ENCODE measurements around the gene NFIA. TPM values are rescaled to one million over a fixed set of nuclear protein-coding genes. Genes with fewer than 3 reads are reported as not detected.
A peak's percentile ranks its signal among the peaks of the same experiment; 100 is the strongest.
"Not testable (repeated sequence)": the region's sequence is repeated elsewhere in the genome, so short reads cannot be mapped to it uniquely, and the experiment has no call there.

The NFIA gene
- total RNA-seq, 2 donors from 2014 or later = 0.88 to 3.1 TPM

GRCh38 chr1:61266738-61267137, 184.4 kb downstream of the NFIA start:
- ATAC-seq (no peak), DNase-seq (ENCODE audit: low spot score in 2 of 2) (no peak)
- Mint-ChIP-seq H3K27ac (no peak overlapping the region), H3K9me3 (no peaks in the 10 kb centered on the region), H3K36me3 (no peaks in the 10 kb centered on the region)

- H3K9me3 Mint-ChIP-seq = no peaks in the 10 kb centered on the region
- ATAC-seq (no peak), DNase-seq (ENCODE audit: low spot score in 2 of 2) (no peak)
- H3K27ac Mint-ChIP-seq = no peak overlapping the region
- H3K36me3 Mint-ChIP-seq = no peaks in the 10 kb centered on the region
These were observed 186.3 kb downstream of the NFIA start for GRCh38 chr1:61268546-61269240.

GRCh38 chr1:61269602-61270001, 187.2 kb downstream of the NFIA start:
- ATAC-seq (no peak), DNase-seq (ENCODE audit: low spot score in 2 of 2) (no peak)
- Mint-ChIP-seq H3K36me3 (no peaks in the 10 kb centered on the region), H3K9me3 (no peaks in the 10 kb centered on the region), H3K27ac (no peak overlapping the region)

GRCh38 chr1:61270107-61270506, 187.7 kb downstream of the NFIA start:
- no peaks in the 10 kb centered on the region for H3K9me3 Mint-ChIP-seq
- ATAC-seq (no peak), DNase-seq (ENCODE audit: low spot score in 2 of 2) (no peak)
- H3K27ac Mint-ChIP-seq = peak overlapping the region; percentile 49 to 87
- H3K36me3 Mint-ChIP-seq = no peaks in the 10 kb centered on the region

- peak in 1 of 2 donors; percentile 19 for DNase-seq (ENCODE audit: low spot score in 2 of 2)
- no peaks in the 10 kb centered on the region for H3K36me3 Mint-ChIP-seq
- H3K27ac Mint-ChIP-seq = peak overlapping the region; percentile 49 to 87
- ATAC-seq = peak; percentile 82 to 92
- H3K9me3 Mint-ChIP-seq = no peaks in the 10 kb centered on the region
These were observed 188.5 kb downstream of the NFIA start for GRCh38 chr1:61270761-61271411.

GRCh38 chr1:61271412-61271789, 189.0 kb downstream of the NFIA start:
- peak in 1 of 2 donors; percentile 25 for ATAC-seq
- H3K9me3 Mint-ChIP-seq = no peaks in the 10 kb centered on the region
- no peaks in the 10 kb centered on the region for H3K36me3 Mint-ChIP-seq
- DNase-seq (ENCODE audit: low spot score in 2 of 2) = no peak
- H3K27ac Mint-ChIP-seq = peak overlapping the region in 1 of 2 donors; percentile 73

DNA sequence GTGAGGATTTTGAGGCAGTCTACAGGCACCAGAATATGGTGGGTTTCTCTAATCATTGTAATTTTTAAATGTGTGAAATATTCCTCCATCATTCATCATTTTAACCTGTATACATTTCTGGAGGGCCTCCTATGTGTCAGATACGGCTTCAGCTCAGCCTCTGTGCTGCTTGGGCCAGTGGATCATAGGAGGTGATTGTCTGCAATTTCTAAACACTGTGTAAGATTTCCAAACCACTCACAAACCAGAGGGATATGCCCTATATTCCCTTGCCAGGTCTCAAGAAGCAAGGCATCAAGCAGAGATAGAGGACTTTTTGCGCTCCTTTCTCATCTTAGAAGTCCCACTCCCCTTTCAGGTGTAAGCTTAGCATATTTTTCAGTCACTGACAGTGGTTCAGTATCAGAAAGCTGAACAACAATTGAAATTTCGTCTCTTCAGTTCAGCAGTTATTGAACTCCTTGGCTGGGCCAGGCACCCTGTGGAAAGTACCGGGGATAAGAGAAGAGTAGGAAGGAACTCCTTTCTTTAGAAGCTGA, 190.9 kb downstream of the NFIA start:
- H3K9me3 Mint-ChIP-seq = no peaks in the 10 kb centered on the region
- ATAC-seq (no peak), DNase-seq (ENCODE audit: low spot score in 2 of 2) (no peak)
- no peaks in the 10 kb centered on the region for H3K36me3 Mint-ChIP-seq
- no peak overlapping the region for H3K27ac Mint-ChIP-seq

DNA sequence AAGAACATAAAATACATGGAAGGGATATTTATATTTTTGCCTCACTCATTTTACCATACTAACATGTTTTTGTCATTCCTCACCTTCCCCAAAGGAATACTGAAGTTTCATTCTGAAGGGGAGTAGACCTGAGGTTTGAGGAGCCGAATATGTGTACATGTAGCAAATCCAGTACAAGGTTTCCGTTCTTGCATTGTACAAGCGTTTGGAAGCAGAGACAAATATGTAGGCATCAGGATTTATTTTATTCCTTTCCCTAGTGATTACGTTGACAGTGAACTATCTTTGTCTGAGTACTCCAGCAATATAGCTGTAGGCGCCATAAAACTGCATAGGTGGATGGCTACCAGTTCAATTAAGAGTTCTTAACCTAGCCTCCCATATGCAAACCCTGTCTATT, 191.5 kb downstream of the NFIA start:
- Mint-ChIP-seq H3K36me3 (no peaks in the 10 kb centered on the region), H3K27ac (no peak overlapping the region), H3K9me3 (no peaks in the 10 kb centered on the region)
- DNase-seq (ENCODE audit: low spot score in 2 of 2) (no peak), ATAC-seq (no peak)

DNA sequence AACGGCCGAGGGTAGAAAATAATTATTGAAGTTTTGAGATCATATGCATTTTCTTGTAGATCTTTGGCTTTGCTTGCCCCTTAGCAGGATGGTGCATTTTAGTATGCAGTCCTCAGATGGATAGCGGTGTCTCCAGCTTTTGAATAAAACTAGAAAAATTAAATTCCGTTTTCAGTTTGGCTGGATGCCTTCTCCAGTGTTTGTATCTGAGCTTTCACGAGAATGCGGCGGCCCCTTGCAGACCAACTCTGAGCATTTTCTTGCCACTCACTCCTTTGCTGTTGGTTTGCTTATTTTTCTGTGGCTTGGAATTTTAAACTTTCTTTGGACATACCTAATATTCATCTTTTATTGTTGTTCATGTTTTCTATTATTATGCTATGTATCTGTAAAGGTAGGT, 192.6 kb downstream of the NFIA start:
- ATAC-seq (no peak), DNase-seq (ENCODE audit: low spot score in 2 of 2) (no peak)
- Mint-ChIP-seq H3K36me3 (no peaks in the 10 kb centered on the region), H3K9me3 (no peaks in the 10 kb centered on the region), H3K27ac (no peak overlapping the region)

DNA sequence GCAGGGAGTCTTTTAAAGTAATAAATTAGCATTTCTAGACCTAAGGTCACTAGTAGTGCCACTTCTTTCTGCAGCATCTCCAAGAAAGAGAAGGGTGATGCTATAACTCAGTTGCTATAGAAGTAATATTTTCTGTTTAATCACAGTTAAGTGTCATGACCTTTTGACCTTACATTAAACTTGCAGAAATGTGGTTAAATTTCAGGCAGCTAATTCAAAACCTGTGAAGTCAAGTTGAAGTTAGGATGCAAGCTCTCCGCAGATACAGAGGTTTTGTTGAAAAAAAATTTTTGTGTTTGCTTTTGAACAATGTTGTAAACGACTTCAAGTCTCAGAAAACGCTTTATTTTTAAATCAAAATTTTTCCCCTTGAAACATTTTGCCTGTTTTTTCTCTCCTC, 193.9 kb downstream of the NFIA start:
- Mint-ChIP-seq H3K9me3 (no peaks in the 10 kb centered on the region), H3K36me3 (no peaks in the 10 kb centered on the region), H3K27ac (no peak overlapping the region)
- DNase-seq (ENCODE audit: low spot score in 2 of 2) (no peak), ATAC-seq (no peak)

- Mint-ChIP-seq H3K36me3 (no peaks in the 10 kb centered on the region), H3K27ac (no peak overlapping the region), H3K9me3 (no peaks in the 10 kb centered on the region)
- ATAC-seq = no peak
- DNase-seq (ENCODE audit: low spot score in 2 of 2) = no peak
These were observed 194.8 kb downstream of the NFIA start for GRCh38 chr1:61277121-61277690.

DNA sequence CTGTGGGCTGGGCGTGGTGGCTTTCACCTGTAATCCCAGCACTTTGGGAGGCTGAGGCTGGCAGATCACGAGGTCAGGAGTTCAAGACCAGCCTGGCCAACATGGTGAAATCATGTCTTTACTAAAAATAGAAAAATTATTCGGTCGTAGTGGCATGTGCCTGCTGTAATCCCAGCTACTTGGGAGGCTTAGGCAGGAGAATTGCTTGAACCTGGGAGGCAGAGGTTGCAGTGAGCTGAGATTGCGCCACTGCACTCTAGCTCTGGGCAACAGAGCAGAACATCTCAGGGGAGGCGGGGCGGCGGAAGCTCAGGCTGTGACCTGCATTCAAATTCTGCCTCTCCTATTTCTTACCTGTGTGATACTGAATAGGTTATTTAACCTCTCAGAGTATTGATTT, 196.1 kb downstream of the NFIA start:
- not testable (repeated sequence) for DNase-seq (ENCODE audit: low spot score in 2 of 2); H3K9me3 Mint-ChIP-seq; H3K27ac Mint-ChIP-seq; ATAC-seq; H3K36me3 Mint-ChIP-seq

- no peak for ATAC-seq
- no peaks in the 10 kb centered on the region for H3K9me3 Mint-ChIP-seq
These were observed 196.6 kb downstream of the NFIA start for GRCh38 chr1:61278966-61279365.

GRCh38 chr1:61279570-61279969, 197.2 kb downstream of the NFIA start:
- DNase-seq (ENCODE audit: low spot score in 2 of 2) = no peak
- no peaks in the 10 kb centered on the region for H3K36me3 Mint-ChIP-seq
- ATAC-seq = no peak
- no peaks in the 10 kb centered on the region for H3K9me3 Mint-ChIP-seq
- no peak overlapping the region for H3K27ac Mint-ChIP-seq

More at GRCh38 chr1:61278966-61279365, 196.6 kb downstream of the NFIA start:
- DNase-seq (ENCODE audit: low spot score in 2 of 2) = no peak
- Mint-ChIP-seq H3K36me3 (no peaks in the 10 kb centered on the region), H3K27ac (no peak overlapping the region)

DNA sequence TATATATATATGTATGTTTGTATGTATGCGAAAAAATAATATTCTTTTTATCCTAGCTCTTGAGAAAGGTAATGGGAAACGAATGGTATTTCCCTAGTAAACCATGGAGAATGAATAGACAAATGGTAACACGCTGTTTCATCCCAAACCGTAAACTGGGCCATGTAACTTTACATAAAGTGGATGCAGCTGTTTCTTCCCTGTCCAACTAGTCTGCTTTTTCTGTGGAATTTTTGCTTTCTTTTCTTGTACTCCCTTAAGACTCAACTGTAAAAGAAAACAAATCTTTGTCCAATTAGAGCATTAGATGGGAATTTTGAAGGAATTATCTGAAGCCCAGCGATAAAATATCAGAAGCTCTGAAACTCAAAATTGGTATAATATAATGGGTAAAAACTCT, 198.1 kb downstream of the NFIA start:
- Mint-ChIP-seq H3K36me3 (no peaks in the 10 kb centered on the region), H3K27ac (no peak overlapping the region), H3K9me3 (no peaks in the 10 kb centered on the region)
- ATAC-seq (no peak), DNase-seq (ENCODE audit: low spot score in 2 of 2) (no peak)

DNA sequence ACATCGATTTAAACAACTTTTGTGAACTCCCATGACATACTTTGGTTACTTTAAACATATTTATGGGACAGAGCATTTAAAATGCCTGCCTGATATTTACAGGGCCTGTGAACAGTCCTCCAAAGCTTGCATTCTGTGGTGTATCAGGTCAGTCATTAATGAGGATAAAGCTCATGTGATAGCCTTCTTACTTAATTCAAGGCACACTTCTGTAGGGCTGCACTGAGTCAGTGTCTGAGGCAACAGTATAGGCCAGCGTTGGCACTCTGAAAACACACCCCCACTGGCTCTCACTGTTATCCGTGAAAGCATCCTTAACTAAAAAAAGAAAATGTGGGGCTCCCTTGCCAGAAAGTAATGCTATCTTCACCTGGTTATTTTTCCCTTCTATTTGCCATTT, 200.0 kb downstream of the NFIA start:
- Mint-ChIP-seq H3K9me3 (no peaks in the 10 kb centered on the region), H3K27ac (no peak overlapping the region), H3K36me3 (no peaks in the 10 kb centered on the region)
- DNase-seq (ENCODE audit: low spot score in 2 of 2) (no peak), ATAC-seq (no peak)

- ATAC-seq (no peak), DNase-seq (ENCODE audit: low spot score in 2 of 2) (no peak)
- Mint-ChIP-seq H3K36me3 (no peaks in the 10 kb centered on the region), H3K9me3 (no peaks in the 10 kb centered on the region), H3K27ac (no peak overlapping the region)
These were observed 202.0 kb downstream of the NFIA start for GRCh38 chr1:61284248-61284854.
